Measurements from ENCODE around the gene PRICKLE3.
"Not testable (repeated sequence)": the region's sequence is repeated elsewhere in the genome, so short reads cannot be mapped to it uniquely, and the experiment has no call there.

The PRICKLE3 gene

DNA sequence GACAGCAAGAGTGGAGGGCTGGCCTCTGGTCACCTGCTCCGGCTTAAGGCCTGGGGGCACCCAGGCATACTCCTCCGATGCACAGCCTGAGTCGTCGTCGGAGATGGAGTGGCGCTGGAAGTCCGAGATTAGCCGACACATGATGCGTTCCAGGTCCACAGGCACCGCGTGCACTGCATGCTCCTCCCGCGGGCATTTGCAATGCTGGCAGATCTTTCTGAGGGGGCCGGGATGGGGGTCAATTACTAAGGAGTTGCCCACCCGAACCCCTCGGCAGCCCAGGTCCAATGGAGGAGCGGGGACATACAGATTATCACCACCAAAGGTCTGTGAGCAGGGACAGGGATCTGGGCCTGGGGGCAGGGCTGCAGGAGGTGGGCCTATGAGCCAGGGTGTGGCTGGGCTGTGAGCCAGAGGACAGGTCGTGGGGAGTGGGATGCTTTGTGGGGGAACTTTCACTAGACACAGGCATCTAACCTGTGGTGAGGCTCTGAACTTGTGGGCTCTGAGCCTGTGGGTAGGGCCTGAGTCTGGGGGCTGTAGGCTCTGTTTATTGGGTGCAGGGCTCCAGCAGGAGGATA lies 2.4 kb downstream of the PRICKLE3 start:
- DNase-seq = no peak

DNA sequence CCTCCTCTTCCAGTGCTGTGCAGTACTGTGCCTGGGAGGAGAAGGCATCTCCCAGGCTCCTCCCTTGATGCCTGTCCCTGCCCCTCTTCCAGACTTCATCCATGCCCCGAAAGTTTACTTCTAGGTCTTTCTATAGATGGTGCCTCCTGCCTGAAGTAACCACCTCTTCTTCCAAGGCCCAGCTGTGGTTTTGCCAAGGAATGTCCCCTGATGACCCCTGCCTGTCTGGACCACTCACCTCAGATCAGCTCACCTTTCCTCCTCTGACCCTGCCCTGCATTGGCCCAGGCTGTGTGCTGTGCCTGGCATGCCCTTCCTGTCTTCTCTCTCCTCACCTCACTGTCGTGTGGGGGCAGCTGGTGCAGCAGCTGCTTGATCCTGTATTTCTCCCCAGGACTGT lies 6.8 kb downstream of the PRICKLE3 start:
- DNase-seq = no peak

DNA sequence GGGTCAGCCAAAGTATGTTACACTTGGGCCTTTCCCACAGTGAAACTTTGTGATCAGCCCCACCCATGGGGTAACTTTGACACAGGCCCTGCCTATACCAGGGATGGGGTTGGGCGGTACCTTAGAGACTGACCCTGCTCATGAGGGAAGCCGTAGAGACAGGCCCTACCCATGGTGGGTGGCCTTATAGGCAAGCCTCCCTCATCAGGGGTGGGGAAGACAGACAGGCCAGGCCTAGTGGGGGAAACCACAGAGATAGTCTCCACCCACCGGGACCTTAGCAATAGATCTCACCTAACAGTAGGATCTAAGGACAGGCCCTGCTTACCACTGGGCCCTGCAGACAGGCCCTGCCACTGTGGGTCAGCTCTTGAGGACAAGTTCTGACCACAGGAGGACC lies 7.6 kb downstream of the PRICKLE3 start:
- DNase-seq = no peak

DNA sequence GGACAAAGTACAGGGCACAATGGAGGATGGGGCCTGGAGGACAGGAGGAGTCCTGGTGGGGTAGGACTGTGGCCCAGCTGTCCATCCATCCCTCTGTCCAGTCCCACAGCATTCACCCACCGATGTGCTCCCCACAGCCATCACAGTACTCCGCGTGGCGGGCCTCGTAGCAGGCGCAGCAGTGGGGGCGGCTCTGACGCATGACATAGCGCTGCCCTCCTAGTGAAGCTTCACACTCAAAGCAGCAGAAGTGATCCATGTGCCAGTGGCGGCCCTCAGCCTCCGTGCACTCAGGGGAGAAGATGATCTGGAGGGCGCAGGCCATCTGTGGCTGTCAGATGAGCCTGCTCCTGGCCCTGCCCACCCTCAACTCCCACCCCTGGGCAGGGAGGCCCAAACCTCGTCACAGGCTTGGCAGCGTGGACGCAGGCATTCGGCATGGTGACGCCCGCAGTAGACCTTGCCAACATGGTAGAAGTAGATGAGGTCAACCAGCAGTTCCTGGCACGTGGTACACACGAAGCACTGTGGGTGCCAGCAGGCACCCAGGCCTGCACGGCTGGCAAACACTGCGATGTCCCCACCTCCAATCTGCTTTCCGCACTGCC lies 8.2 kb downstream of the PRICKLE3 start:
- no peak for DNase-seq

DNA sequence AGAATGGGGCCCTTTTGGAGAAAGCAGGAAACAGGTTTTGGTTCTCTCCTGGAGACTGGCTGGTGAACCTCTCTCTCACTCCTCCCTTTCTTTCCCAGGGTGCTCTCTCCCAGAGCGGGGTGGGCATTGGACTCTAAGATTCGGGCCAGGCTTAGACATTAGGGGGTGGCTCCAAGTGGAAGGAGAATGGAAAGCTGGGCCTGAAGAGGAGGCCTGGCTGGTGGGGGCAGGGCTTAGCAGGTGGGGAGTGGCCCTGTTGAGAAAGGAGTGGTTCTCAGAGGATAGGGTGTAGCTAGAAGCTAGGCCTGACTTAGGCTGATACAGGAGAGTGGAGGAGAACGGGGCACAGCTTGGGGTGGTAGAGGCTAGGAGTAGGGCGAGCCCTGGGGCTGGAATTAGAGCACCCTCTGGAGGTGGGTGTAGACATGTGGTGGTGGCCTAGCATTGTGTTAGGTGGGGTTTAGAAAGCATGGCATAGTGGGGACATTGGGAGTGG lies 8.8 kb downstream of the PRICKLE3 start:
- DNase-seq = no peak

DNA sequence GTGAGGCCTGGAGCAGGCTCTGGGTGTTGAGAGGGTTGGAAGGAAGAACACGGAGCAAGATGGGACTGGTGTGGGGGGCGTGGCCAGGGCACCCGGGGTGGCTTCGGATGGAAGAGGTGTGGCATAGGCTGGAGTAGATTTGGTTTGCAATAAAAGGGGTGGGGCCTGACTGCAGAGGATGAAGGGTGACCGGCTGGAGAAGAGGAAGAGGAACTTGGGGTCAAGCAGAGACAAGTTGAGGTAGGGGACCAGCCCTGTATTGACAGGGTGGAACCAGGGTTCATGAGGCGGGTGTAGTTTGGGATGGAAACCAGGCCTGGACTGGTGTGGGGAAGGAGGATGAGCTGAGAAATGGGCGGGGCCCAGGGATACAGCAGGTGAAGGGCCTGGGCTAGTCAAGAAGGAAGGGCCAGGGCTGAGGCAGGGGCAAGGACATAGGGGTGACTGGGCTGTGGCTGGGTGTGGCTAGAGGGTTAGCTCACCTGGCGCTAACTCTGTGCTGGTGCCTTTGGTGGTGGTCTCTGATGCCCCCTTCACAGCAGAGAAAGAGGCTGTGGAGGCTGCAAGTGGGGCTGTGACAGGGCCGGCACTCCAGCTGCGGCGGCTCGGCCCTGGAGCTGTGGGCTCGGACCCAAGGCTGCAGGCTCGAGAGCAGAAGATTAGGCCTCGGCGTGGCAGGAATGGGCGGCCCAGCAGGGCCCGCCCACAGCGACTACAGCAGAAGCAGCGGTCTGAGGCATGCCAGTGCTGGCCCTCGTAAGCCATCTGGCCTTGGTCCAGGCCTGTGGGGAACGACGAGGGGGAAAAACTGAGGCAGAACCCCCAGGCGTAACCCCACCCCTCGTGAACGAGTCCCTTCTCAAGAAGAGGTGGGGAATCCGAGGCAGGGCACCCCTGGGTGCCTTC lies 9.5 kb downstream of the PRICKLE3 start:
- peak in 1 of 51 donors; percentile 7 for DNase-seq

DNA sequence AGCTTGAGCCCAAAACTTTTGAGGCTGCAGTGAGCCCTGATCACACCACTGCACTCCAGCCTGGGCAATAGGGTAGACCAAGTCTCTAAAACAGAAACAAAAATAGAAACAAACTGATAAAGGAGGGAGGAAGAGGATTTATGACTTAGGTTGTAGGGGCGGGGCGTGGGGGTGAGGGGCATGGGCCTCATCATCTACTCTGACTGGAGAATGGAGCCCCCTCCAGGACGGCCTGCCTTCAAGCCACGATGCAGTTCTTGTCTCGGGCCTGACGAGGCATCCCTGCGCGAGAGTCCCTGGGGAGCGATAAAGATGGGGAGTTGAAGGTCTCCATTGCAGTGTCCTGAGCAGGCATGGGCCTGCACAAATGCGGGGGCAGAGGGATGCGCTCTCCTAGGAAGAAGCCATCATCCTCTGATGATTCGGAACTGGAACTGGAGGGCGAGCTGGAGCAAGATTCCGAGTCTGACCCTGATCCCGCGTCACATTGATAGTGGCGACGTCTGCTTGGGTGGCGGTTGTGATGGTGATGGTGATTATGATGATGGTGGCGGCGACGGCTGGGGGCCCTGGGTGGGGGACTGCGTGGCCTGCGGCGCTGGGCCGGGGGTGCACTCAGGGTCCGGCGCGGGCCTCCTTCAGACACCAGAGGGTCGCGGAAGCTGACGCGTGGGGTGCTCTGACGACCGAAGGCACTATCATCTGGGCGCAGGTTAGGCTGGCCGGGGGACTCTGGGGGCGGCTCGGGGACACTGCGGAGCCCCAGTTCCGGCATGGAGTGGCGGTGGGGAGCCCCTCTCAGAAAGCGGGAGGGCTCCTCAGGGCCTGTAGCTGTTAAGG lies 10.5 kb downstream of the PRICKLE3 start:
- no peak for DNase-seq

DNA sequence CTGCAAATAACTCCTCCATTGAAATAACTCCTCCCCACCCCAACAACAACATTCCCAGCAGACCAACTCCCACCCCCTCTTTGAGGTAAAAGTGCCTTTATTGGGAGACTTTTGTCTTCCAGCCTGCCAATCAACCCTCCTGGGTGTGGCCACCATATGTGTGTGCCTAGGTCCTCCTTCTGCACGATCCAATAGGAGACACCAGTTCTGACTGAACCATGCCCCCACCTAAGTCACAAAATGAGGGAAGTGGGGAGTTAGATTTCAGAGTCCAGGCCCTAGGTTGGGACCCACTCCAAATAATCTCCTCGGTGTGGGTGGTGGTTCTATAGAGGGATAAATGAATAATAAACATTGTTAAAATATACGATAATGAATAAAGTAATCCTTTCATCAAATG lies 11.4 kb downstream of the PRICKLE3 start:
- no peak for DNase-seq

DNA sequence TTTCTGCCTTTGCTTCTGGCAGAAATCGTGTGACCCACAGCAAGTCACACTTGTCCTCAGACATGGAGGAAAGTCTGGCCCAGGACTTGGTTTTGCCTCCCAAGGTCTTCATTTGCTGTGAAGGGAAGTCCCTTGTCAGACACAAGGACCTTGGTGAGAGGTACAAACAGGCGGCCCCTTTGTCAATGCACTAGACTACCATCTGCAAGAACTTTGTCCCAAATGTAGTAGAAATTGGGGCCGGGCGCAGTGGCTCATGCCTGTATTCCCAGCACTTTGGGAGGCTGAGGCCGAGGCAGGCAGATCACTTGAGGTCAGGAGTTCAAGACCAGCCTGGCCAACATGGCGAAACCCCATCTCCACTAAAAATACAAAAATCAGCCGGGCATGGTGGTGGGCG lies 12.6 kb downstream of the PRICKLE3 start:
- DNase-seq = not testable (repeated sequence)

DNA sequence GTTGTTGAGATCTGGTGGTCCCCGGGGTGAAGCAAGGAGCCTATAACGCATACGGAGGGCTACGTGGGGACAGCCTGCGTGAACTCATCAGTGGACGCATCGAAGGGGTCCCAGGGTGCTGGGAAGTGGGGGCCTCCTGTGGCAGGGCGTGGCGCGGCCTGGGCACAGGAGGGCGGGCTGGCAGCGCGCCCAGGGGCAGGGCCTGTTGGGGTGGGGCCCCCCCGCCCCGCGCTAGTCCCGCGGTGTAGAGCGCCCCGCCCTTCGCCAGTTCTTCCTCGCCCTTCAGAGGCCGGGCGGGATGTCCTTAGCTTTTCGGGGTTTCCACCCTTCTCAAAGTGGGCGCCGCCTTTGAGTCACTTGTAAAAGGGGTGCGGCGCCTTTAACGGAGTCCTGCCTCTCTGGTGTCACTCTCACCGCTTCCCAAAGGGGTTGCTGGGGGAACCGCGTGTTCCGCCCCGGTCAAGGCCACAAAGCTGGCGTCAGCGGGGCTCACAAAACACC lies 13.8 kb downstream of the PRICKLE3 start:
- DNase-seq = peak in 28 of 51 donors; percentile 4 to 68 (median 16)

DNA sequence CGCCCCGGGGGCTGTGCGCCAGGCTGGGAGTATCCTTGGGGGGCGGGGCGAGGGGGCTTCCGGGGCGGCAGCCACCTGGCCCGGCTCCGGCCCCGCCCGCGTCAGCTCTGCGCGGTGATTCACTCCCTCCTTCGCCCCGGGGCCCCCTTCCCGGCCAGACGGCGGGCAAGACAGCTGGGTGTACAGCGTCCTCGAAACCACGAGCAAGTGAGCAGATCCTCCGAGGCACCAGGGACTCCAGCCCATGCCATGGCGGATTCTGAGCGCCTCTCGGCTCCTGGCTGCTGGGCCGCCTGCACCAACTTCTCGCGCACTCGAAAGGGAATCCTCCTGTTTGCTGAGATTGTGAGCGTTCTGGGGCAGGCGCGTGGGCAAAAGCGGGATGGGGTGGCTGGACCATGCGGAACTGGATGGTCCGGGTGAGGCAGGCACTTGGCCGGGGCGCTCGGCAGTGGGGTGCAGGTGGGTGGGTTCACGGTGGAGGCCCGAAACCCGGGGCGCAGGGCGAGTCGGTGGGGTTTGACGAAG lies 14.4 kb downstream of the PRICKLE3 start, which contains the start of gene PLP2:
Gene PLP2, plus strand, starts transcription at position 147 of the 528 bp plus-strand sequence. Its CDS starts 103 bp downstream, at position 250.
- peak in 12 of 51 donors; percentile 1 to 19 (median 7) for DNase-seq

DNA sequence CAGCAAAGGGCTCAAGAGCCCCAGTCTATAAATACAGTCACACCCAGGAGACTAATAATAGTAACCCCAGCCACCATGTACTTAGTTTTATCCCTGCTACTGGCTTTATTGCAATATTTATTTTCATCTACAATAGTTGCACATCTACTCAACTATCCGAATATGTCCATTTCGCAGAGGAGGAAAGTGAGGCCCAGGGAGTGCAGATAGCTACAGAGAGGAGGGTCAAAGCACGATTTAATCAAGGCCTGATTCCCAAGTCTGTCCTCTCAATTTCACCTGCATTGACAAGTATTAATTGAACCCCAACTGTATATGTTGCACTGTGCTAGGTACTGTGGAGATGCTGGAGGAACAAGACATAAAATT lies 18.4 kb downstream of the PRICKLE3 start:
- no peak for DNase-seq

DNA sequence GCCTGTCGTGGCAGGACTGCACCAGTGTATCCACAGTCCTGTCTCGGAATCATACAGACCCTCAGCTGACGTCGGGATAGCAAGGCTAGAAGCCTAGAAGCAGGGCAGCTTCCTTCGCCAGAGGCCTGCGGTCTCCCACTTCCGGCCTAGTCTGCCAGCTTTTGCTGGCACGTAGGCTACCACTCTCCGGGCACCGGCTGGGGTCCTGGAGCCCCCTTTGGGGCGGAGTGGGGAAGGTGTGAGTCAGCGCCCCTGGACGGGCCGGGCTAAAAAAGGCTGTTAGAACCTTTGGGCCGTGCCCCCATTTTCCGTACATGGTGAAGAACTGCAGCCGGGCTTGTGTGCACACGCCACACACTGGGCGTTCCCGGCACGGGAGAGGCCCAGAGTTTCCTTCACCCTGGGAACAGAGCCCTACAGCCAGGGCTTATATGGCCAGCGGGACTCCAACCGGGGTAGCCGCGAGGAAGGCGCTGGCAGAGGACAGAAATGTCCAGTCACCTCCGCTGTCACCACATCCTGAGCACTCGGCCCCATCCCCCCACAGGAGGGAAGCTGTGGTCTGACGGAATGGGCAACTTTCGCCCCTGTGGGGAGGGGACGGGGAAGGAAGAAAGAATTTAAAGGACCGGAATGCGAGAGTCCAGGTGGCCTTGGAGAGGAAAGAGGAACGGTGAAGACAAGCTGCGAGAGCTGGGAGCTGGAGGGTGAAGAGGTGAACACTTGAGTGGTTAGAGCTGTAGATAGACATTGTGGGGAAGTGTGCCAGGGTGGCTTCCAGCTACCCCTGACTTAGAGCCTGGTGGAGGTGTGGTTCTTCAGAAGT lies 19.0 kb downstream of the PRICKLE3 start:
- peak in 25 of 51 donors; percentile 1 to 46 (median 26) for DNase-seq

DNA sequence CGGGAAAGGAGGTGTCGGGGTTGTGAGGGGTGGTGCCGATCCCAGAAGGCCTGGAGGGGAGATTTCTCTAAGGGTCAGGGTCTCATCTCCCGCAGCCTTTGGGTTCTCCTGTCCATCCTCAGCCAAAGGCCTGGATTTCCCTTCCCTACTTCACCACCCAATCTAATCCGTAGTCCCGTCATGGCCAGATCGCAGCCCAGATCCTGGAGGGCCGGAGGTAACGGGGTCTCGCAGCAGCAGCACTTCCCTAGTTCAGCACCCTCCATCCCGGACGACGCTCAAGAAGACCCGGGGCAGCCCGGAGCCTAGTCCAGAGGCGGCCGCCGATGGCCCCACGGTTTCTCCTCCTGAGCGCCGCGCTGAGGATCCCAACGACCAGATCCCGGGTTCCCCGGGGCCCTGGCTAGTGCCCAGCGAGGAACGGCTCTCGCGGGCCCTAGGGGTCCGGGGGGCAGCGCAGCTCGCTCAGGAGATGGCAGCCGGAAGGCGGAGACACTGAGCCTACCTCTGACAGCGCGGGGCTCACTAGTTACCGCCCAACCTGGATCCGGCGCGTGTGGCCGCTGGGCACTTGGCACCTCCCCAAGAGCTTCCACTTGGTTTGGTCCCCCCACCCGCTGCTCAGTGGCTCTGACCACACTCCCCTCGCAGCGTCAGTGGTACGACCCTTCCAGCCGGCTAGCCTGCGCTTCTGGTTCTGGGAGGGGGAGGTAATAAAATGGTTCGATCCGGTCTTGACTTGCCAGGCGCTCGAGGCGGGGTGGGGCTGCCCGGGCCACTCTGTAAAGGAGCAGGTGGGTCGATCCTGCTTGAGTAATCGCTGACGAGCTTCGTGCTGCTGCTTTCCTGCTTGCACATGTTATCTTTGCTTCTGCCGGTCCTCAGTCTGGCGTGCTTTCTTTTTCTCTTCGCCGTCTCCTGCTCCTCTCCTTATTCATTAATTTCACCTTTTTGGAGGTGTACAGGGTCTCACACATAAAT lies 20.0 kb downstream of the PRICKLE3 start:
- DNase-seq = peak in 48 of 51 donors; percentile 2 to 77 (median 50)

DNA sequence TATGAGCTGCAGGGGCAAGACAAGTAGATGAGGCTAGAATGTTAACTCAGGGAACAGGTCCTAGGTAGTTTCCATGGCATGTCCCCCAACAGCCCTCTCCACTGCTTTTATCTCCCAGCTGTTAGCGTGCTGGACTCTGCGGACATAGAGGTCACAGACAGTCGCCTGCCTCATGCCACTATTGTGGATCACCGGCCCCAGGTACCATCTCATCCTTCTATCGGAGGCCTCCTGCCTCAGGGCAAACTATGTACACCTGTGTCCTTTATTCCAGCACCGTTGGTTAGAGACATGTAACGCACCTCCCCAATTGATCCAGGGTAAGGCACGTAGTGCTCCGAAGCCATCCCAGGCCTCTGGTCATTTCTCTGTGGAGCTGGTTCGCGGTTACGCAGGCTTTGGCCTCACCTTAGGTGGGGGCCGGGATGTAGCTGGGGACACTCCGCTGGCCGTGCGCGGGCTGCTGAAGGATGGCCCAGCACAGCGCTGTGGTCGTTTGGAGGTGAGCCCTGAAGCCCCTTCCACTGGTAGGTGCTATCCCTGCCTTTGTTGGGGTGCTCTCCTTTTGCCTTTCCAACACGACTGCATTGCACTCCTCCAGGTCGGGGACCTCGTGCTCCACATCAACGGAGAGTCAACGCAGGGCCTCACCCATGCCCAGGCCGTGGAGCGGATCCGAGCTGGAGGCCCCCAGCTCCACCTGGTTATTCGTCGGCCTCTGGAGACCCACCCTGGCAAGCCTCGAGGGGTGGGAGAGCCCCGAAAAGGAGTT lies 21.4 kb downstream of the PRICKLE3 start:
- no peak for DNase-seq

DNA sequence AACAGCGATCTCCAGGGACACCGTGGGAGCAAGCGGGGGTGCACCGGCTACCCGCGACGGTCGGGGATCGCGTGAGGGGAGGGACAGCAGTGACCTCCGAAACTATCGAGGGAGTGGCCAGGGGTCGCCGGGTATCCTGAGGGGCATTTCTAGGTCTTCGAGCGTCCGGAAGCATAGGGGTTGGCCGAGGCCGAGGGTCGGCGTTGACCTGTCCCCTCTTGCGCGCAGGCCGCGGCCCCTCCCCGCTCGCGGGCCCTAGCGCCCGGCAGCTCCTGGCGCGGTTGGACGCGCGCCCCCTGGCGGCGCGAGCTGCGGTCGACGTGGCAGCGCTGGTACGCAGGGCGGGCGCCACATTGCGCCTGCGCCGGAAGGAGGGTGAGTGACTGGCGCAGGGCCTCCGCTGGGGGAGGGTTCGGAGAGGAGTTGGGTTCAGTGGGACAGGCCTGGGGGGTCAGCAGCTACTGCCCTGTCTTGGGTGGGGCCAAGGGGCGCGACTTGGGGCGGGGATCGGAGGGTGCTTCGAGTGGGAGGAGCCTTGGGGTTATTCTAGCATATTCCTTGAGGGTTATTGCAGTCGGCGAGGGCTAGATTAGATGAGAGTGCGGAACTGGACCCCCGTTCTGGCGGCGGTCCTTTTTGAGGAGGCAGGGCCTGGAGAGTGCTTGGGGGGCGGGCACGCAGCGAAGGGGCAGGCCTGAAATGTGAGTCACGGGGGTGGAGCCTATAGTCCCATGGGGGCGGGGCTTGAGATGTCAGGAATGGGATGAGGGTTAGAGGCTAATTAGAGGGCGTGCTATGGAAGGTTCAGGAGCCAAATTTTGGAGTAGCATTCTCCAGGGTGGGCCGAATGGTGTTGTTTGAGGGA lies 22.4 kb downstream of the PRICKLE3 start:
- peak; percentile 27 to 91 (median 75) for DNase-seq

DNA sequence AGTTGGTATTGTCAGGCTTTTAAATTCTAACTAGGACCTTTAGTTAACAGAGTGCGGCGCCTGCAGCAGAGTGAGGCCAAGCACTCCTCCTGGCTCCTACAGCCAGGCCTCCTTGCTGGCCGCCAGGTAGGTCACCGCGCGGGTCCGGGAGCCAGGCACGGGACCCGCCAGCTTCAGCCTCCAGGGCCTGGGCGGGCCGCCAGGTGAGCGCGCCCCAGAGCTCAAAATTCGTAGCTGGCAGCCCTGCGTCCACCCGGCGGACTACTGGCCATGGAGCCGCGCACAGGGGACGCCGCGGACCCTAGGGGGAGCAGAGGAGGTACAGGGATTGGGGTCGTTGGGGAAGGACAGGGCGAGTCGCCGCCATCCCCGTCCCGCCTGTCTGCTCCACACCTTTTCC lies 23.6 kb downstream of the PRICKLE3 start, which contains the start of gene MAGIX:
Gene MAGIX, plus strand, starts transcription at position 139 of the 400 bp plus-strand sequence. Its CDS starts 132 bp downstream, at position 271.
- DNase-seq = no peak
